HepG2 (cell line): Measurements from ENCODE around the gene SLC19A1. TPM values are rescaled to one million over a fixed set of nuclear protein-coding genes. Genes with fewer than 3 reads are reported as not detected.

Experiments
- ATF3 ChIP-seq: sonication (generic); formaldehyde crosslinking; IDR thresholded peaks from 2 replicates; pipeline ENCODE4 v1.4.0; 2020; ENCODE audit warnings: missing genetic modification reagents
- FOSL2 ChIP-seq: sonication (generic); formaldehyde crosslinking; IDR thresholded peaks from 2 replicates; pipeline ENCODE4 v1.4.0; 2020; ENCODE audit warnings: missing genetic modification reagents
- HIVEP1 ChIP-seq: sonication (generic); formaldehyde crosslinking; IDR thresholded peaks from 2 replicates; pipeline ENCODE4 v1.4.0; 2020; ENCODE audit warnings: mild to moderate bottlenecking, missing genetic modification reagents
- KAT2B ChIP-seq: fragments of 150-350 bp; IDR thresholded peaks from 2 replicates; pipeline ENCODE4 v1.6.1; 2014; ENCODE audit warnings: low read depth, low read length, borderline replicate concordance
- KDM1A ChIP-seq: IDR thresholded peaks from 2 replicates; pipeline ENCODE4 v1.6.1; 2016; ENCODE audit warnings: missing compliant biosample characterization
- SIN3A ChIP-seq: IDR thresholded peaks from 2 replicates; pipeline ENCODE4 v1.6.1; 2011; ENCODE audit warnings: low read depth, mild to moderate bottlenecking, control low read depth, low read length, borderline replicate concordance
- TBX3 ChIP-seq: fragments of 450-650 bp; IDR thresholded peaks from 2 replicates; pipeline ENCODE4 v1.6.1; 2017; ENCODE audit warnings: antibody characterized with exemption, mild to moderate bottlenecking, inconsistent platforms, borderline replicate concordance
- TEAD2 ChIP-seq: sonication (generic); formaldehyde crosslinking; IDR thresholded peaks from 2 replicates; pipeline ENCODE4 v1.9.0; 2021; ENCODE audit warnings: missing genetic modification reagents
- ZFY ChIP-seq: sonication (generic); formaldehyde crosslinking; IDR thresholded peaks from 2 replicates; pipeline ENCODE4 v1.4.0; 2020; ENCODE audit warnings: missing genetic modification reagents
- ZNF317 ChIP-seq: sonication (generic); formaldehyde crosslinking; IDR thresholded peaks from 2 replicates; pipeline ENCODE4 v1.5.0; 2020; ENCODE audit warnings: mild to moderate bottlenecking, missing genetic modification reagents
- ZNF335 ChIP-seq: sonication (generic); formaldehyde crosslinking; IDR thresholded peaks from 2 replicates; pipeline ENCODE4 v1.4.0; 2020; ENCODE audit warnings: missing genetic modification reagents
- ZNF546 ChIP-seq: sonication (generic); formaldehyde crosslinking; conservative IDR thresholded peaks from 2 replicates; pipeline ENCODE4 v1.8.1; 2023; ENCODE audit warnings: mild to moderate bottlenecking, missing genetic modification reagents
- ZNF660 ChIP-seq: sonication (generic); formaldehyde crosslinking; IDR thresholded peaks from 2 replicates; pipeline ENCODE4 v1.5.1; 2020; ENCODE audit warnings: mild to moderate bottlenecking, low read depth, missing genetic modification reagents, borderline replicate concordance
- polyA plus RNA-seq, 8 experiments: library from polyadenylated mRNA; depleted of rRNA in 3 of 8; stranded (reverse) in 7 of 8; unstranded in 1 of 8; fragments of >200 nt; fragmentation: Illumina TruSeq in 4 of 8; extraction: Trizol in 4 of 8; gene quantifications; 2 replicates each; pipeline versions ENCODE4 v1.2.1 to v1.2.3, GENCODE V29; 2011 to 2016; ENCODE audit warnings: low read depth in 4 of 8, missing spikeins in 1 of 8, mixed read lengths in 1 of 8; ENCODE audit not compliant: insufficient read depth in 1 of 8
- total RNA-seq, 5 experiments: library from RNA; depleted of rRNA; stranded (reverse); fragments of >200 nt; fragmentation: Illumina TruSeq; extraction: Trizol; gene quantifications; 2 replicates each; pipeline ENCODE4 v1.2.3, GENCODE V29; 2016; ENCODE audit warnings: low read depth in 1 of 5
- TF ChIP-seq, protein P1 (sequence below): sonication (generic); formaldehyde crosslinking; IDR thresholded peaks from 2 replicates; pipeline ENCODE4 v1.4.0; 2020; ENCODE audit warnings: missing genetic modification reagents
- TF ChIP-seq, protein P2 (sequence below): sonication (generic); formaldehyde crosslinking; IDR thresholded peaks from 2 replicates; pipeline ENCODE4 v1.5.0; 2020; ENCODE audit warnings: mild to moderate bottlenecking, missing genetic modification reagents

The SLC19A1 gene
- total and polyA plus RNA-seq, 2 of the 13 experiments (the other 11 are each of a cell fraction or from before 2014, with no cell fraction given) = 21.8 to 23.0 TPM

- TF ChIP-seq, protein P1, sequence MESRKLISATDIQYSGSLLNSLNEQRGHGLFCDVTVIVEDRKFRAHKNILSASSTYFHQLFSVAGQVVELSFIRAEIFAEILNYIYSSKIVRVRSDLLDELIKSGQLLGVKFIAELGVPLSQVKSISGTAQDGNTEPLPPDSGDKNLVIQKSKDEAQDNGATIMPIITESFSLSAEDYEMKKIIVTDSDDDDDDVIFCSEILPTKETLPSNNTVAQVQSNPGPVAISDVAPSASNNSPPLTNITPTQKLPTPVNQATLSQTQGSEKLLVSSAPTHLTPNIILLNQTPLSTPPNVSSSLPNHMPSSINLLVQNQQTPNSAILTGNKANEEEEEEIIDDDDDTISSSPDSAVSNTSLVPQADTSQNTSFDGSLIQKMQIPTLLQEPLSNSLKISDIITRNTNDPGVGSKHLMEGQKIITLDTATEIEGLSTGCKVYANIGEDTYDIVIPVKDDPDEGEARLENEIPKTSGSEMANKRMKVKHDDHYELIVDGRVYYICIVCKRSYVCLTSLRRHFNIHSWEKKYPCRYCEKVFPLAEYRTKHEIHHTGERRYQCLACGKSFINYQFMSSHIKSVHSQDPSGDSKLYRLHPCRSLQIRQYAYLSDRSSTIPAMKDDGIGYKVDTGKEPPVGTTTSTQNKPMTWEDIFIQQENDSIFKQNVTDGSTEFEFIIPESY (CRISPR knock-in tag) = peak; percentile 73; the same call in 1 of the 2 replicates
- TF ChIP-seq HIVEP1 = peak; percentile 89
- TF ChIP-seq KDM1A (CRISPR knock-in tag) = no peak
- TF ChIP-seq FOSL2 (CRISPR knock-in tag) = no peak
- TF ChIP-seq SIN3A = no peak
- TF ChIP-seq ZNF546 = no peak
- no peak for TF ChIP-seq ZNF335 (CRISPR knock-in tag)
- no peak for TF ChIP-seq ZNF660 (CRISPR knock-in tag)
- no peak for TF ChIP-seq TEAD2
- TF ChIP-seq ZFY = peak; percentile 43
- TF ChIP-seq ZNF317 (CRISPR knock-in tag) = no peak
- no peak for TF ChIP-seq ATF3 (CRISPR knock-in tag)
- TF ChIP-seq, protein P2, sequence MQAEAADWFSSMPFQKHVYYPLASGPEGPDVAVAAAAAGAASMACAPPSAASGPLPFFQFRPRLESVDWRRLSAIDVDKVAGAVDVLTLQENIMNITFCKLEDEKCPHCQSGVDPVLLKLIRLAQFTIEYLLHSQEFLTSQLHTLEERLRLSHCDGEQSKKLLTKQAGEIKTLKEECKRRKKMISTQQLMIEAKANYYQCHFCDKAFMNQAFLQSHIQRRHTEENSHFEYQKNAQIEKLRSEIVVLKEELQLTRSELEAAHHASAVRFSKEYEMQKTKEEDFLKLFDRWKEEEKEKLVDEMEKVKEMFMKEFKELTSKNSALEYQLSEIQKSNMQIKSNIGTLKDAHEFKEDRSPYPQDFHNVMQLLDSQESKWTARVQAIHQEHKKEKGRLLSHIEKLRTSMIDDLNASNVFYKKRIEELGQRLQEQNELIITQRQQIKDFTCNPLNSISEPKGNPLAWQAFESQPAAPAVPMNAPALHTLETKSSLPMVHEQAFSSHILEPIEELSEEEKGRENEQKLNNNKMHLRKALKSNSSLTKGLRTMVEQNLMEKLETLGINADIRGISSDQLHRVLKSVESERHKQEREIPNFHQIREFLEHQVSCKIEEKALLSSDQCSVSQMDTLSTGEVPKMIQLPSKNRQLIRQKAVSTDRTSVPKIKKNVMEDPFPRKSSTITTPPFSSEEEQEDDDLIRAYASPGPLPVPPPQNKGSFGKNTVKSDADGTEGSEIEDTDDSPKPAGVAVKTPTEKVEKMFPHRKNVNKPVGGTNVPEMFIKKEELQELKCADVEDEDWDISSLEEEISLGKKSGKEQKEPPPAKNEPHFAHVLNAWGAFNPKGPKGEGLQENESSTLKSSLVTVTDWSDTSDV = no peak
- 0 out of 2 replicates have a peak, but pooled peaks have one; percentile 11 for TF ChIP-seq TBX3
- TF ChIP-seq KAT2B = no peak
Measured at GRCh38 chr21:45528981-45529784, 13.1 kb downstream of the SLC19A1 start (continued).
